ENCODE results near the gene KIAA1217. TPM values are rescaled to one million over a fixed set of nuclear protein-coding genes. Genes with fewer than 3 reads are reported as not detected.

The KIAA1217 gene
- total and polyA plus RNA-seq, 12 donors, result 10.8 to 73.7 (median 40.8) TPM

DNA sequence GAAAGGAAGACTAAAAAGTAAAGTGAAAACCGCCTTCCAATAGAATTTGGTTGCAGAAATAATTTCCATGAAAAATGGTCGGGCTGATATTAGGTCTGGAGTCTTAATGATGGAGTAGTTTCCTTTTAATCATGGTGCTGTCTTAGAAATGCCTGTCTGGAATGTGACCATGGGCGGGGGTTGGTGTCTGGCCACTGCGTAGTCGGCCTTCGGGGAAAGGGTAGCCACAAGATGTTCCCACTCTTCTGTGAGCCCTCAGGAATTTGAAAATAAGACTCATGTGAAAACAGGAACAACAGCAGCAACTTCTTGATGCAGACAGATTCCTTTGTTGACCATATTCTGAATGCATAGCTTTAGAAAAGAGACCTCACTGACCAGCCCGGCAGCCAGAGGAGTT, 176.8 kb downstream of the KIAA1217 start:
- WGBS, 4 donors, result 64 to 80% (median 72%) methylated on average over 7 of the region's 7 CpGs
- no peak overlapping the region for H3K4me3 ChIP-seq
- no peaks in the 10 kb centered on the region for H3K9me3 ChIP-seq (replicated peaks in 1 of 3)
- no peak overlapping the region for H3K27ac ChIP-seq
- TF ChIP-seq POLR2A (IDR thresholded peaks at IDR 0.05), result no peak
- TF ChIP-seq, protein P1, sequence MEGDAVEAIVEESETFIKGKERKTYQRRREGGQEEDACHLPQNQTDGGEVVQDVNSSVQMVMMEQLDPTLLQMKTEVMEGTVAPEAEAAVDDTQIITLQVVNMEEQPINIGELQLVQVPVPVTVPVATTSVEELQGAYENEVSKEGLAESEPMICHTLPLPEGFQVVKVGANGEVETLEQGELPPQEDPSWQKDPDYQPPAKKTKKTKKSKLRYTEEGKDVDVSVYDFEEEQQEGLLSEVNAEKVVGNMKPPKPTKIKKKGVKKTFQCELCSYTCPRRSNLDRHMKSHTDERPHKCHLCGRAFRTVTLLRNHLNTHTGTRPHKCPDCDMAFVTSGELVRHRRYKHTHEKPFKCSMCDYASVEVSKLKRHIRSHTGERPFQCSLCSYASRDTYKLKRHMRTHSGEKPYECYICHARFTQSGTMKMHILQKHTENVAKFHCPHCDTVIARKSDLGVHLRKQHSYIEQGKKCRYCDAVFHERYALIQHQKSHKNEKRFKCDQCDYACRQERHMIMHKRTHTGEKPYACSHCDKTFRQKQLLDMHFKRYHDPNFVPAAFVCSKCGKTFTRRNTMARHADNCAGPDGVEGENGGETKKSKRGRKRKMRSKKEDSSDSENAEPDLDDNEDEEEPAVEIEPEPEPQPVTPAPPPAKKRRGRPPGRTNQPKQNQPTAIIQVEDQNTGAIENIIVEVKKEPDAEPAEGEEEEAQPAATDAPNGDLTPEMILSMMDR (IDR thresholded peaks at IDR 0.05), result no peak
- H3K27me3 ChIP-seq, result no peaks in the 10 kb centered on the region
- no peaks in the 10 kb centered on the region for H3K36me3 ChIP-seq (replicated peaks in 1 of 2)
- intact Hi-C loops (cut with DNase I), result no loop called here
- peaks cover 14 to 26% of the 10 kb centered on the region in 2 donors for H3K4me1 ChIP-seq (replicated peaks in 1 of 2)
- no peak for DNase-seq

DNA sequence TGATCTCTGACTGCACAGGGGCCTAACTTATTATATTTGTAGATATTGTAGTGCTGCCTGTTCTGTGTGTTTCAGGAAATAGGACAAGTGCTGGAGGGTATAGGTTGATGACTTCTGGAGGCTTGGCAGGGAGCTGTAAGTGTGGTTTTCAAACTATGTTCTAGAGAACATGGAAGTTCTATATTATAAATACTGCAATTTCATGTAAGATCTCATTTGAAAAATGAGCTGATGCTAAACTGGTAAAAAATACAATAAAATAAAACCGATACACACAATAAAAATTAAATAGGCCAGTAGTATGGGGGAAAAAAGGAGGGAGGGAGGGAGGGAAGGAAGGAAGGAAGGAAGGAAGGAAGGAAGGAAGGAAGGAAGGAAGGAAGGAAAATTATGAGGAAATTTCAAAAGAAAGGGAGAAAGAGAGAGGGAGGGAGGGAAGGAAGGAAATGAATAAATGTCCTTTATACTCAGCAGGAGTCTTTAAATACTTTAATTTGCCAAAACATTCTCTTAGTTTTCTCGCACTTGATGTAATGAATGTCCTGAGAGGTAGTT, 181.3 kb downstream of the KIAA1217 start:
- intact Hi-C loops (cut with DNase I), result no loop called here
- Histone ChIP-seq H3K4me3 (no peak overlapping the region), H3K27ac (no peak overlapping the region), H3K36me3 (replicated peaks in 1 of 2) (no peaks in the 10 kb centered on the region), H3K27me3 (no peaks in the 10 kb centered on the region), H3K9me3 (replicated peaks in 1 of 3) (no peaks in the 10 kb centered on the region), H3K4me1 (replicated peaks in 1 of 2) (peaks cover 0 to 8% of the 10 kb centered on the region in 2 donors)
- 87 to 99% (median 94%) methylated on average over 2 of the region's 2 CpGs for WGBS, 4 donors
- TF ChIP-seq, protein P1 (IDR thresholded peaks at IDR 0.05), result no peak
- TF ChIP-seq POLR2A (IDR thresholded peaks at IDR 0.05), result no peak
- no peak for DNase-seq

DNA sequence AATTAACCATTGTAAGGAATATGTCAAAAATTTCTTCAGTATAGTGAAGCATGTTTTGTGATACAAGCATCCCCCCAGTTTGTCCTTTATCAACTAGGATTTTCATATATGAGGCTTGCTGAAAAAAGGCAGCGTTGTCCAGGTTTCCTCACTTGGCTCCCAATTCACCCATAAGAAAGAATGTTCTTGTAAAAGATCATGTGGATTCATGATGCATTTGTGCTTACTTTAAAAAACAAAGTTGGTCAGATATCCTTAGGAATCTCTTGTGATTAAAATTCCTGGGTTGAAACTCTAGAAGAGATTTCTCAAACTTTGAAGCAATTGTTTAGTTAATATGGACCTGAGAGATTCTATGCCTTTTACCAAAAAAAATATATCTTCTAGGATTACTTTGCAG, 181.8 kb downstream of the KIAA1217 start:
- WGBS, 4 donors, result 78 to 100% (median 95%) methylated on average over 1 of the region's 1 CpG
- TF ChIP-seq, protein P1 (IDR thresholded peaks at IDR 0.05), result no peak
- no peak for TF ChIP-seq POLR2A (IDR thresholded peaks at IDR 0.05)
- DNase-seq, result no peak
- Histone ChIP-seq H3K27me3 (no peaks in the 10 kb centered on the region), H3K36me3 (replicated peaks in 1 of 2) (no peaks in the 10 kb centered on the region), H3K27ac (no peak overlapping the region), H3K9me3 (replicated peaks in 1 of 3) (no peaks in the 10 kb centered on the region), H3K4me3 (no peak overlapping the region), H3K4me1 (replicated peaks in 1 of 2) (peaks cover 0 to 8% of the 10 kb centered on the region in 2 donors)
- intact Hi-C loops (cut with DNase I), result no loop called here

DNA sequence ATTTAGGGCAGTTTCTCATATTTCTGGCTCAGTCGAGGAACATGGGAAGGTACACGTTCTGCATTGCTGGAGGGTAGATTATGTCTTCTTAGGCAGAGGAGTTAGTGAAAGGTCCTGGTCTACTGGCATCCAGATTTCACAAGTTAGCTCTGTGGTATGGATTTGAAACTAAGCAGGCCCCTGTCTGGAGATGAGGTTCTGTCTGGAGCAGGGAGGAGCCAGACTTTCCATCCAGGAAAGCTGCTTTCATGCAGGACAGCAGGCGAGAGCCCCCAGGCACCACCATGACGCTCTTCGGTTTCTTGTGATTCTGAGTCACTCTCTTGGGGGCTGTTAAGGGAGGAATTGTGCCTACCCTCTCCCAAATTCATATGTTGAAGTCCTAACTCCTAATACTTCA, 184.3 kb downstream of the KIAA1217 start:
- intact Hi-C loops (cut with DNase I), result no loop called here
- no peaks in the 10 kb centered on the region for H3K36me3 ChIP-seq (replicated peaks in 1 of 2)
- H3K9me3 ChIP-seq (replicated peaks in 1 of 3), result no peaks in the 10 kb centered on the region
- 83 to 98% (median 91%) methylated on average over 5 of the region's 5 CpGs for WGBS, 4 donors
- no peak overlapping the region for H3K4me3 ChIP-seq
- no peaks in the 10 kb centered on the region for H3K4me1 ChIP-seq (replicated peaks in 1 of 2)
- H3K27ac ChIP-seq, result no peak overlapping the region
- DNase-seq, result no peak
- TF ChIP-seq, protein P1 (IDR thresholded peaks at IDR 0.05), result no peak
- no peak for TF ChIP-seq POLR2A (IDR thresholded peaks at IDR 0.05)
- no peaks in the 10 kb centered on the region for H3K27me3 ChIP-seq

All from adrenal gland (tissue), 12 donors.